Activated T-helper 1 cell treated with Interleukin-2 at 50 U/mL for 16 hours (primary cell): ENCODE data around the gene ACTL10.

Experiments
- DNase-seq: peaks from one replicate; pipeline ENCODE4 v3.0.0-alpha.2; 2020; ENCODE audit warnings: low read depth

Gene ACTL10

GRCh38 chr20:33677991-33678702, 11.4 kb downstream of the ACTL10 start:
- no peak for DNase-seq

- peak; percentile 39 for DNase-seq
Measured at GRCh38 chr20:33679758-33680485, 13.2 kb downstream of the ACTL10 start.

GRCh38 chr20:33680686-33681085, 13.9 kb downstream of the ACTL10 start:
- no peak for DNase-seq

DNA sequence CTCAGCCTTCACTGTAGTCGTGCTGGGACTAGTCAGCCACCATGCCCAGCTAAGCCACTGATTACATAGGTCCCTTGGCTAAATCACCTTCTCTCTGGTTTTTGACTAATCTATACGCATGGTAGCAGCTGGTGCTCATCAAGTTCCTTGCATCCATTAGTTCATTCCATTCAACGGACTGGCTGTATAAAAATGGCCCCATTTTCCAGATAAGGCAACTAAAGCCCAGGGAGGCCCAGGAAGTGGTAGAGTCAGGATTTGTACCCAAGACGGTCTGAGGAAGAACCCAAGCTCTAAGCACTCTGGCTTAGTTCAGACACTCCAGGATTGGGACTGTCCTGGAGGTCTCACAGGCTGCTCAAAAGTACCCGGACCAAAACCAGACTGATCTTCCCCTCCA, 14.5 kb downstream of the ACTL10 start:
- DNase-seq, result no peak

GRCh38 chr20:33681728-33682353, 15.1 kb downstream of the ACTL10 start:
- DNase-seq, result no peak

DNA sequence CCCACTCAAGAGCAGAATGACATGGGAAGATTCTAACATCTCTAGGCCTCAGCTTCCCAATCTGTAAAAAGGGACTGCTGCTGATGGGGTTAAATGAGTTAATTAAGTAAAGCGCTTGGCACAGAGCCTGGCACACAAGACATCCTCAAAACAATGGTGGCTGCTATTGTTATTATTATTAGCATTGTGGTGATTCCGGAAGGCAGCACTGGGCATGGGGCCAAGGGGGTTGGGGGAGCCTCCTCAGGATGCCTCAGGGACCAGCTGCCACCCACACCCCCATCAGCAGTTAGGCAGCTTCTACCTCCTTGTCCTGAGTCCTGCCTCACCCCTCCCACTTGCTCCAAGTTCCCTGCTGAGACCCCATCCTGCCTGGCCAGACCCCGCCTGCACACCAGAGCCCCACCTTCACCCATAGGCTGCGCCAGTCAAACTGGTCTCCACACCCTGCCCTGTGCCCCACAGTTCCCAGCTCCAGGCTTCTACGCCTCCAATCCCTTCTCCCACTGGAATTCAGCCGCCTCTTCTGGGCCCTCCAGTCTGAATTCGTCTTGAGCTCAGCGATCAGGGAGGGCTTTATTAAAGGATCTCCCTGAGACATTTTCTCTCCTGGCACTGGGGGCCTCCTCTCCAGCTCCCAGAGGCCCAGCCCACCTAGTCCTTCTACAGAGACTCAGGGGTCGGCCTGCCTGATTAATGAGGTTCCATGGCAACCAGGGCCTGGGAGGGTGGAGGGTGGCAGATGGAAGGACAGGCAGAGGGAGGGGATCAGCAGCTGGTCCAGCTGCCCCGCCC, 18.0 kb downstream of the ACTL10 start:
- no peak for DNase-seq

- DNase-seq, result no peak
Measured at GRCh38 chr20:33685328-33686099, 18.8 kb downstream of the ACTL10 start.

DNA sequence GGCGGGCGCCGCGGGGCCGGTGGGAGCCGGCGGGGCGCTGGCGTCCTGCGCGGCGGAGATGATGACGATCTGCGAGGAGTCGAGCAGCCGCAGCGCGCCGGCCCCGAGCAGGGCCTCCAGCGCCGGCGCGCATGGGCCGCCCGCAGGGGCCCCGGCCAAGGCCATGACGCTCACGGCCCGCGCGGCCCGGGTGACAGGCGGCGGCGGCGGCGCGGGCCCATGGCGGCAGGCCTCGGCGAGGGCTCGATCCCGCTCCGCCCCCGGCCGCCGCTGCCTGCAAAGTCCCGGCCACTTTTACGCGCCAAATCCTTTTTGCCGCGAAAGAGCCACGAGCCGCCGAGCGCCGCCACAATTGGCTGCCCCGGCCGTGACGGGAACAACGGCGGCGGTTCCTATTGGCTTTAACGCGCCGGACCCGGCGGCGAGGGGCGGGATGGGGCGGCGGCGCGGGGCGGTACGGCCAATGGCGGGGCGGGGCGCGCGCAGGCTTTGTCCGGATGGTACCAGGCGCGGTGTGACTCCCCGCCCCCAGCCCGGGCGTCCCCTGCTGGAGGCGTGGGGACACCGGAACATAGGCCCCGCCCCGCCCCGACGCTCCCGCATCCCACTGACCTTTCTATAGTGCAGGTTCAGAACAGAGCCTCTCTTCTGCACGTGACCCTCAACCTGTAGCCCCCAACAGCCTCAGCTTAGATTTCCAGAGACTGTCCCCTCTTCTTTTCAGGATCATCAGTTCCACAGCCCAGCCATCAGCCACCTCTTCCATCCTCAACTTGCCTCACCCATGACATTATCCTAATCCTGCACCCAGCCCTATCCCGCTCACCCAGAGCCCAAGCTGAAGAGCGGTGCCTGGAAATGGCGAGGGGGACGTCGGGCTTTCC, 19.6 kb downstream of the ACTL10 start, which contains the start of gene E2F1:
Gene E2F1 (minus strand): TSS at position 286 of the 884 bp plus-strand sequence. CDS start 121 bp downstream, at position 165.
- DNase-seq, result peak; percentile 93

- no peak for DNase-seq
Measured at GRCh38 chr20:33686984-33687366, 20.2 kb downstream of the ACTL10 start.

DNA sequence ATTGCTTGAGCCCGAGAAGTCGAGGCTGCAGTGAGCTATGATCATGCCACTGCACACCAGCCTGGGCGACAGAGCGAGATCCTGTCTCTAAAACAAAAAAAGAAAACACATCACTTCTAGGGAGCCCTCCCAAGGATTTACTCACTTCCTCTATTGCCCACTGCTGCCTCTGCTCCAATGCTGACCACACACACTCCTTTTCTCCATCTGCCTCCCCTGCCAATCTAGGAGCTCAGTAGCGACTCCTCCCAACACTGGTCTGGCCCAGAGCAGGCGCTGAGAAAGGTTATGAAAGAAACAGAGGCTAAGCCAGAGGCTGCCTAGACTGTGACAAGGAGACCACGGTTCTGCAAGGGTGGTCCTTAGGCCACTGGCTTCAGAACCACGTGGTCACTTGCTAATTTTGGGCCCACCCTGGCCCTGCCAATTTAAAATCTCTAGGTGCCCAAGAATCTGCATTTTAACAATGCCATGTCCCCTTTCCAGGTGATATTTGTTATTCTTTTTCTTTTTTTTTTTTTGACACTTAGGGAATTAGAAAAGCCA, 20.7 kb downstream of the ACTL10 start:
- DNase-seq, result no peak

DNA sequence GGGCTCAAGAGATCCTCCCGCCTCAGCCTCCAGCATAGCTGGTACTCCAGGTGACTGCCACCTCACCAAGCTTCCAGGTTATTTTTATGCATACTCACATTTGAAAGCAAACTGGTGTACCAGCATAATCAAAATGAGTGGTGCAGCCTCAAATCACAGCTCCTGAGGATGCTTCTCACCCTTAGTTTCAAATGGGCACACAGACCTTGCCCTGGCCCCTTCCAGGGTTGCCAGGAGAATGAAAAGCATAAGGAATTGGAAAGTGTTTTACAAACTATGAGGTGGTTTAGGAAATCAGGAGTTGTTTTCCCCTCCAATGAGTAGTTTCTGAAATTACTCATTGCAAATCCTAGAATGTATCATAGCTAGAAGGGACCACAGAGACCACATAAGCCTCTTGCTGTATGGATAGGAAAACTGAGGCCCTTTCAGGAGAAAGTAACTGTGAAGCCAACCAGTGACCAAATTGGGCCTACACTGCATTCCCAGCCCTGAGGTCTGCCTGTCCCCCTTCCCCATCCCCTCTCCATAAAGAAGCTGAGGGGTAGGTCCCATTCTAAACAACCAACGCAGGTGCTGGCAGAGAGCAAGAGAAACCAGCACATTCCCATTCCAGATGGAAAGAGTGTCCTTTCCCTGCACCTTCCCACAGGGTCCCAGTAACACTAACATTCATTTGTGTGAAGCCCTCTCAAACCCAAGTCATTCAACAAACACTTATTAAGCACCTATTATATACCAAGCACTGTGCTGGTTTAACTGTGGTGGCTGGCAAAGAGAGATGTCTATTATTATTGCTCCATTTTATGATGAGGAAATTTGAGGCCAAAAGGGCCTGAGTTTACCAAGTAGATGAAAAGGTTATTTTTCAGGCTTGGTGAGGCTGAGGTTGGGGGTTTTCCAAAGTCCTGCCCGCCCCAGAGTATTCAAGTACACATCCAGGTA, 21.5 kb downstream of the ACTL10 start:
- no peak for DNase-seq

DNA sequence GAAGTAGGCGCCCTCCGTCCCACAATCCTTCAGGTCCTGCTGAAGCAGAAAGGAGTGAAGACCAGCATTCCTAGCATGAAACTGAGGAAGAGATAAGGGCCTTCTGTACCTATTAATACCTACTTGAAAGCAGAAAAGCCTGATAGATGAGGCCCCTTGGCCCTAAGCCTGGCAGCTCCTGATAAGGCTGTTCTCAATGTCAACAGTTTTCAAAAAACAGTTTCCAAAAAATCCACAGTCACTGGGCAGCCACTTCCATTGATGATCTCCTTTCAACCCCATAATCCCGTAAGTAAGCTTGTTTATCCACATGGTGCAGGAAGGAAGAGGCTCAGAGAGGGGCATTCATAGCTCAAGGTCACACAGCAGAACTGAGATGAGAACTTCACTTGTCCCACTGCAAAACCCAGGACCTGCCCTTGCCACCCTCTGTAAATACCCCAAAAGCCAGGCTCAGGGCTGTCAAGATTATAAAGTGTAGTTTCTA, 22.2 kb downstream of the ACTL10 start:
- DNase-seq, result no peak

GRCh38 chr20:33689493-33689892, 22.8 kb downstream of the ACTL10 start:
- DNase-seq, result no peak

- peak; percentile 38 for DNase-seq
Measured at GRCh38 chr20:33689973-33690372, 23.2 kb downstream of the ACTL10 start.

GRCh38 chr20:33693289-33693688, 26.5 kb downstream of the ACTL10 start:
- no peak for DNase-seq

- DNase-seq, result no peak
Measured at GRCh38 chr20:33693741-33694638, 27.2 kb downstream of the ACTL10 start.

DNA sequence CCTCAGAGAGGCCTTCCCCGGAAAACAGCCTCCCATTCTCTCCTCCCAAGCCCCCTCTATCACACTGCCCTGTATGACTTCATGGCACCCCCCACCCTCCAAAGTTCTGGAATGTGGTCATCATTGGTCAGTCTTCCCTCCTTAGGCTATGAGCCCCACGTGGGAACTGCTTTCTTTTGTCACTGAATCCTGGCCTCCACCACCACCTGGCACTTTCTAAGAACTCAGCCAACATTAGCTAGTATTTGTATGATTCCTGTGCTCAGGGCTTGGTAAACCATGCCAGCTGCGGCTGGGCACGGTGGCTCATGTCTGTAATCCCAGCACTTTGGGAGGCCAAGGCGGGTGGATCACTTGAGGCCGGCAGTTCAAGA, 27.9 kb downstream of the ACTL10 start:
- no peak for DNase-seq

- DNase-seq, result no peak
Measured at GRCh38 chr20:33696448-33696847, 29.7 kb downstream of the ACTL10 start.
